IMR-90 (cell line): ENCODE data around the gene HDAC8. TPM values are rescaled to one million over a fixed set of nuclear protein-coding genes. Genes with fewer than 3 reads are reported as not detected.

ENCODE experiments used
- ATAC-seq: fragments of 200-7000 bp; cut with Tn5 transposase; 2 replicates; pipeline ENCODE4 v1.9.1; 2020; ENCODE audit warnings: low read depth, mild to moderate bottlenecking, moderate library complexity
- BruUV-seq: library from RNA; stranded (reverse); fragments of 400-500 nt; replicated peaks from 2 replicates; lab custom pipeline; 2021; lab: Mats Ljungman, UMichigan
- CTCF ChIA-PET: fragments of 300-600 bp; formaldehyde crosslinking; extraction: SDS; loops from one replicate; lab custom pipeline; 2021; ENCODE audit warnings: antibody characterized with exemption; lab: Yijun Ruan, JAX
- POLR2A ChIA-PET: fragments of 300-600 bp; sonication (Branson Sonifier 250); formaldehyde crosslinking; loops from one replicate; lab custom pipeline; 2022; ENCODE audit warnings: antibody characterized with exemption; ENCODE audit not compliant: unreplicated experiment; lab: Charles Lee
- DNase-seq: peaks from one replicate; pipeline ENCODE4 v3.0.0; 2013
- H2AFZ ChIP-seq: replicated peaks from 2 replicates; pipeline ENCODE3; 2013; ENCODE audit warnings: low read length, mild to moderate bottlenecking; ENCODE audit not compliant: poor library complexity
- H2AK5ac ChIP-seq: 2 replicates; pipeline ENCODE4 v1.6.1; 2013; ENCODE audit warnings: low read depth, low read length, inconsistent platforms
- H2AK9ac ChIP-seq: replicated peaks from 2 replicates; pipeline ENCODE3; 2013; ENCODE audit warnings: mild to moderate bottlenecking, low read depth, low read length, moderate library complexity; ENCODE audit not compliant: poor library complexity
- H2BK120ac ChIP-seq: 2 replicates; pipeline ENCODE4 v1.6.1; 2013; ENCODE audit warnings: low read depth, low read length, inconsistent platforms
- H2BK15ac ChIP-seq: 3 replicates; pipeline ENCODE4 v1.6.1; 2013; ENCODE audit warnings: low read depth, low read length, inconsistent platforms
- H2BK20ac ChIP-seq: 2 replicates; pipeline ENCODE4 v1.6.1; 2013; ENCODE audit warnings: low read depth, mild to moderate bottlenecking, inconsistent platforms, low read length, moderate library complexity
- H2BK5ac ChIP-seq: 2 replicates; pipeline ENCODE4 v1.6.1; 2013; ENCODE audit warnings: mild to moderate bottlenecking, low read depth, low read length, inconsistent platforms; ENCODE audit not compliant: poor library complexity, severe bottlenecking
- H3K14ac ChIP-seq: replicated peaks from 2 replicates; pipeline ENCODE4 v1.6.1; 2013; ENCODE audit warnings: low read depth, low read length, inconsistent platforms
- H3K18ac ChIP-seq: 2 replicates; pipeline ENCODE4 v1.6.1; 2013; ENCODE audit warnings: low read depth, low read length, control low read depth
- H3K23ac ChIP-seq: 2 replicates; pipeline ENCODE4 v1.6.1; 2013; ENCODE audit warnings: low read depth, low read length, inconsistent platforms
- H3K27ac ChIP-seq: 2 replicates; pipeline ENCODE4 v1.5.1; 2013; ENCODE audit warnings: mild to moderate bottlenecking, control low read depth, low read length; ENCODE audit not compliant: insufficient read depth
- H3K27me3 ChIP-seq: 2 replicates; pipeline ENCODE4 v1.6.1; 2013; ENCODE audit warnings: low read length; ENCODE audit not compliant: control insufficient read depth, insufficient read depth
- H3K36me3 ChIP-seq: 2 replicates; pipeline ENCODE4 v1.6.1; 2013; ENCODE audit warnings: low read length, mixed read lengths; ENCODE audit not compliant: control insufficient read depth, insufficient read depth
- H3K4ac ChIP-seq: 2 replicates; pipeline ENCODE4 v1.6.1; 2013; ENCODE audit warnings: low read depth, low read length, inconsistent platforms
- H3K4me1 ChIP-seq: 2 replicates; pipeline ENCODE4 v1.6.1; 2013; ENCODE audit warnings: low read length, mixed read lengths; ENCODE audit not compliant: control insufficient read depth, insufficient read depth
- H3K4me2 ChIP-seq: 2 replicates; pipeline ENCODE4 v1.6.1; 2013; ENCODE audit warnings: low read depth, mild to moderate bottlenecking, control low read depth, low read length, moderate library complexity
- H3K4me3 ChIP-seq: 2 replicates; pipeline ENCODE4 v1.5.1; 2013; ENCODE audit warnings: low read depth, mild to moderate bottlenecking, control low read depth, low read length, moderate library complexity; ENCODE audit not compliant: insufficient read depth
- H3K56ac ChIP-seq: 2 replicates; pipeline ENCODE4 v1.6.1; 2013; ENCODE audit warnings: low read length, inconsistent platforms; ENCODE audit not compliant: insufficient read depth; ENCODE audit errors: extremely low read depth
- H3K79me1 ChIP-seq, 2 experiments: 2 replicates each; pipeline ENCODE4 v1.6.1; 2013; ENCODE audit warnings: low read length in 2 of 2, inconsistent platforms in 1 of 2, low read depth in 1 of 2
- H3K9ac ChIP-seq: 2 replicates; pipeline ENCODE4 v1.6.1; 2013; ENCODE audit warnings: low read depth, low read length, control low read depth
- H3K9me1 ChIP-seq: 2 replicates; pipeline ENCODE4 v1.6.1; 2013; ENCODE audit warnings: low read length, inconsistent platforms; ENCODE audit not compliant: insufficient read depth
- H3K9me3 ChIP-seq: 2 replicates; pipeline ENCODE4 v1.6.1; 2013; ENCODE audit warnings: low read length; ENCODE audit not compliant: control insufficient read depth, insufficient read depth
- H4K20me1 ChIP-seq: 2 replicates; pipeline ENCODE4 v1.6.1; 2013; ENCODE audit warnings: low read length, inconsistent platforms; ENCODE audit not compliant: insufficient read depth
- H4K5ac ChIP-seq: 2 replicates; pipeline ENCODE4 v1.6.1; 2013; ENCODE audit warnings: mild to moderate bottlenecking, low read depth, low read length, control low read depth
- H4K8ac ChIP-seq, 2 experiments: 2 replicates each; pipeline ENCODE4 v1.6.1; 2013; ENCODE audit warnings: low read depth in 2 of 2, low read length in 2 of 2, control low read depth in 1 of 2, inconsistent platforms in 1 of 2
- H4K91ac ChIP-seq: 2 replicates; pipeline ENCODE4 v1.6.1; 2013; ENCODE audit warnings: low read depth, low read length, inconsistent platforms; ENCODE audit not compliant: insufficient read depth
- CEBPB ChIP-seq: IDR thresholded peaks from 2 replicates; pipeline ENCODE4 v1.6.1; 2012; ENCODE audit warnings: low read depth, low read length, improper control_type of control experiment
- MAFK ChIP-seq: IDR thresholded peaks from 2 replicates; pipeline ENCODE4 v1.6.1; 2012; ENCODE audit warnings: low read depth, low read length, improper control_type of control experiment
- POLR2A ChIP-seq: IDR thresholded peaks from 2 replicates; pipeline ENCODE4 v1.6.1; 2012; ENCODE audit warnings: mild to moderate bottlenecking, low read depth, low read length
- USF2 ChIP-seq: fragments of 150-350 bp; IDR thresholded peaks from 2 replicates; pipeline ENCODE4 v1.6.1; 2017; ENCODE audit warnings: mild to moderate bottlenecking, antibody characterized with exemption, low read length, low read depth
- dilution Hi-C: fragments of 300-500 bp; cut with HindIII; formaldehyde crosslinking; loops from one replicate; pipeline ENCODE4 v1.14.3; 2018; ENCODE audit warnings: low sequenced_read_pairs; ENCODE audit not compliant: unreplicated experiment
- in situ Hi-C: fragments of 300-500 bp; cut with MboI; formaldehyde crosslinking; loops from 3 replicates; pipeline ENCODE4 v1.14.3; 2019; ENCODE audit warnings: low sequenced_read_pairs, inconsistent platforms, mixed read lengths
- intact Hi-C: fragments of 100-400 bp; cut with micrococcal nuclease; formaldehyde crosslinking; loops from 2 replicates; pipeline ENCODE4 v1.10.0; 2022
- polyA plus RNA-seq, 3 experiments: library from polyadenylated mRNA; depleted of rRNA; stranded (reverse); fragments of >200 nt; gene quantifications; 2 replicates each; pipeline ENCODE4 v1.2.3, GENCODE V29; 2012; ENCODE audit warnings: low replicate concordance in 1 of 3
- total RNA-seq: library from RNA; depleted of rRNA; stranded (reverse); fragments of >200 nt; gene quantifications from 2 replicates; pipeline ENCODE4 v1.2.3, GENCODE V29; 2012

Gene HDAC8
- total and polyA plus RNA-seq, 2 of the 4 experiments (the other 2 are of a cell fraction): 16.1 to 28.5 TPM

DNA sequence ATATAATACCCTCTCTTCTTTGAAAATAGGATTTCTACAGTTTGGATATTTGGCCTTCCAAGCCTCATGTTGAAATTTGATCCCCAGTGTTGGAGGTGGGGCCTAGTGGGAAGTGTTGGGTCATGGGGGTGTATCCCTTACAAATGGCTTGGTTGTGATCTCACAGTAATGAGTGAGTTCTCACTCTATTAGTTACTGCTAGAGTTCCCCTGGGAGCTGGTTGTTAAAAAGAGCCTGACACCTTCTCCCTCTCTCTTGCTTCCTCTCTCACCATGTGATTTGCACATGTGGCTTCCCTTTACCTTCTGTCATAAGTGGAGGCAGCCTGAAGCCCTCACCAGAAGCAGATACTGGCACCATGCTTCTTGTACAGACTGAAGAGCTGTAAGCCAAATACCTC, 73.9 kb downstream of the HDAC8 start:
- H3K23ac ChIP-seq: no peak overlapping the region
- intact Hi-C loops (no loop called here), in situ Hi-C loops (no loop called here), dilution Hi-C loops (no loop called here)
- H2BK15ac ChIP-seq: no peak overlapping the region
- H3K27me3 ChIP-seq: peaks cover 2% of the 10 kb centered on the region
- H4K8ac ChIP-seq: no peak overlapping the region
- ATAC-seq (no peak), DNase-seq (no peak)
- peaks cover 0 to 6% of the 10 kb centered on the region in 2 experiments; a peak in 1 of 4 replicates for H3K79me1 ChIP-seq
- CTCF ChIA-PET: no interaction called here
- no peak overlapping the region for H3K14ac ChIP-seq
- no peak overlapping the region for H2AK9ac ChIP-seq
- H3K18ac ChIP-seq: no peak overlapping the region
- H3K9ac ChIP-seq: no peak overlapping the region
- no peaks in the 10 kb centered on the region for H3K4me1 ChIP-seq
- H3K9me1 ChIP-seq: no peaks in the 10 kb centered on the region
- no peak overlapping the region for H3K4ac ChIP-seq
- no peaks in the 10 kb centered on the region for H3K9me3 ChIP-seq
- no peak overlapping the region for H2BK5ac ChIP-seq
- no peak overlapping the region for H2BK20ac ChIP-seq
- H2BK120ac ChIP-seq: no peak overlapping the region
- no peaks in the 10 kb centered on the region for H4K20me1 ChIP-seq
- no peak overlapping the region for H3K4me2 ChIP-seq
- no peak overlapping the region for H3K4me3 ChIP-seq
- no peak overlapping the region for H3K56ac ChIP-seq
- no TSS peak for BruUV-seq
- POLR2A ChIA-PET: no interaction called here
- TF ChIP-seq CEBPB (no peak), POLR2A (no peak), MAFK (no peak), USF2 (no peak)
- H4K91ac ChIP-seq: no peak overlapping the region
- H3K36me3 ChIP-seq: no peaks in the 10 kb centered on the region
- no peak overlapping the region for H2AK5ac ChIP-seq
- H2AFZ ChIP-seq: no peak overlapping the region
- H3K27ac ChIP-seq: no peak overlapping the region
- H4K5ac ChIP-seq: no peak overlapping the region
